Kidney (tissue), 14 donors: ENCODE results near the gene IL12A. TPM values are rescaled to one million over a fixed set of nuclear protein-coding genes. Genes with fewer than 3 reads are reported as not detected.

Experiments
- DNase-seq, 5 donors: peaks; one replicate each; pipeline ENCODE4 v3.0.0-alpha.2; 2013 to 2020
- FAIRE-seq: peaks from 2 replicates; lab custom pipeline; 2012; peaks lifted over from hg19 to GRCh38; lab: Jason Lieb, UNC
- H3K27ac ChIP-seq, 2 donors: one replicate each; pipeline ENCODE4 v1.7.0; 2013; ENCODE audit warnings: low read depth in 2 of 2, low read length in 2 of 2, inconsistent platforms in 1 of 2
- H3K27me3 ChIP-seq: one replicate; pipeline ENCODE4 v1.7.1; 2013; ENCODE audit warnings: low read length, inconsistent platforms; ENCODE audit not compliant: control insufficient read depth, insufficient read depth
- H3K36me3 ChIP-seq, 3 donors: one replicate each; pipeline versions ENCODE4 v1.7.0 to v1.7.1; 2013; ENCODE audit warnings: low read length in 3 of 3, control low read depth in 1 of 3, inconsistent platforms in 1 of 3; ENCODE audit not compliant: insufficient read depth in 3 of 3, control insufficient read depth in 2 of 3
- H3K4me1 ChIP-seq, 3 donors: one replicate each; pipeline versions ENCODE4 v1.7.0 to v1.7.1; 2013; ENCODE audit warnings: low read length in 3 of 3, inconsistent platforms in 1 of 3, low read depth in 1 of 3; ENCODE audit not compliant: control insufficient read depth in 2 of 3, insufficient read depth in 2 of 3
- H3K4me3 ChIP-seq, 3 donors: one replicate each; pipeline versions ENCODE4 v1.7.0 to v1.8.1; 2013; ENCODE audit warnings: low read length in 3 of 3, control low read depth in 1 of 3, inconsistent platforms in 1 of 3
- H3K9ac ChIP-seq, 3 donors: one replicate each; pipeline versions ENCODE4 v1.7.0 to v1.7.1; 2013; ENCODE audit warnings: low read length in 3 of 3, control low read depth in 1 of 3, inconsistent platforms in 1 of 3
- H3K9me3 ChIP-seq, 3 donors: one replicate each; pipeline versions ENCODE4 v1.7.0 to v1.7.1; 2013; ENCODE audit warnings: low read length in 3 of 3, control low read depth in 1 of 3, inconsistent platforms in 1 of 3; ENCODE audit not compliant: control insufficient read depth in 2 of 3, insufficient read depth in 1 of 3
- CTCF ChIP-seq: IDR thresholded peaks from 3 replicates; pipeline ENCODE4 v1.5.1; 2012; ENCODE audit warnings: mild to moderate bottlenecking, moderate library complexity, borderline replicate concordance; ENCODE audit not compliant: insufficient read depth; ENCODE audit errors: extremely low read depth
- intact Hi-C: fragments of 100-400 bp; cut with DNase I; formaldehyde crosslinking; loops from one replicate; pipeline ENCODE4 v1.11.1; 2022
- polyA plus RNA-seq: library from polyadenylated mRNA; stranded (reverse); fragments of 350-450 nt; fragmentation: Illumina TruSeq; extraction: RNeasy Lipid Tissue Mini Kit (QIAGEN cat#74804); gene quantifications from one replicate; pipeline ENCODE4 v1.2.3, GENCODE V29; 2014; ENCODE audit warnings: low read depth, low replicate concordance; ENCODE audit not compliant: insufficient read depth
- total RNA-seq: library from RNA; stranded (reverse); fragmentation: NEBNext Ultra II Directional; extraction: Animal tissue kit (Norgen Biotek cat#: 25700); gene quantifications from one replicate; pipeline ENCODE4 v1.2.1, GENCODE V29; 2021
- donor health status: control.
- donor health status: control.
- donor health status: control.
- donor health status: control.
- donor health status: control.
- donor health status: DM: yes; HTN: yes; CAD: no.
- donor health status: Normal renal cell carcinoma (clear cell type).

The IL12A gene
- total and polyA plus RNA-seq, 2 donors from 2014 or later: 0.22 TPM; not detected in 1

GRCh38 chr3:159977295-159977694, 11.3 kb upstream of the IL12A start:
- Histone ChIP-seq H3K27me3 (no peaks in the 10 kb centered on the region), H3K4me3 (no peak overlapping the region), H3K4me1 (no peaks in the 10 kb centered on the region), H3K27ac (no peak overlapping the region), H3K9ac (no peak overlapping the region), H3K36me3 (no peaks in the 10 kb centered on the region), H3K9me3 (no peaks in the 10 kb centered on the region)
- no peak for FAIRE-seq
- TF ChIP-seq CTCF: no peak
- intact Hi-C loops: no loop called here
- no peak for DNase-seq

- TF ChIP-seq CTCF: no peak
- H3K4me3 ChIP-seq: no peak overlapping the region
- H3K27ac ChIP-seq: no peak overlapping the region
- FAIRE-seq (no peak), DNase-seq (peak in 3 of 5 donors; percentile 36 to 65 (median 48))
- no peak overlapping the region for H3K9ac ChIP-seq
- intact Hi-C loops: no loop called here
- H3K9me3 ChIP-seq: no peaks in the 10 kb centered on the region
- no peaks in the 10 kb centered on the region for H3K36me3 ChIP-seq
- H3K27me3 ChIP-seq: no peaks in the 10 kb centered on the region
- no peaks in the 10 kb centered on the region for H3K4me1 ChIP-seq
These were observed 10.3 kb upstream of the IL12A start for GRCh38 chr3:159978353-159978752.

- H3K4me3 ChIP-seq: no peak overlapping the region
- DNase-seq (no peak), FAIRE-seq (peak; percentile 35)
- intact Hi-C loops: no loop called here
- H3K27me3 ChIP-seq: no peaks in the 10 kb centered on the region
- H3K27ac ChIP-seq: no peak overlapping the region
- no peaks in the 10 kb centered on the region for H3K9me3 ChIP-seq
- H3K9ac ChIP-seq: no peak overlapping the region
- no peaks in the 10 kb centered on the region for H3K36me3 ChIP-seq
- no peak for TF ChIP-seq CTCF
- no peaks in the 10 kb centered on the region for H3K4me1 ChIP-seq
These were observed 9.5 kb upstream of the IL12A start for GRCh38 chr3:159978918-159979703.
